Fibroblast of peridontal ligament (primary cell): Measurements from ENCODE around the gene EFNA5.
A peak's percentile ranks its signal among the peaks of the same experiment; 100 is the strongest.

Source experiments
- DNase-seq: peaks from one replicate; pipeline ENCODE4 v3.0.0-alpha.2; 2010; ENCODE audit errors: extremely low read depth

The EFNA5 gene

DNA sequence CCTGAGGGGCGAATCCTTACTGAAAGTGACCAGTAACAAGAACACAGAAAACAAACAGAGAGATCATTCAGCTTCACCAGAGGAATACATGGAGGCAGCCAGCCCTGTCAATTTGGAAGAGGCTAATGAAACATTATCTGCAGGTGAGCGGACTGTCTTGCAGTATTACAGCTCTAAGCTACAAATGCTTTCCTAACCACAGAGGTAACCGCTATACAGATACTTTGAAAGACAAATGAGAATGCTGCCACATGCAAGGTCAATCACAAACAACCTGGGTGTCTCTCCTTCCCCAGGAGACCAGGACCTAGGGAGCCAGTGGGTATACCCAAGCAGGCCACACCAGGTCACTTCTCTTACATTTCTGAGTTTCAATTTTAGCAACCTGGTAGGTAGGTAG is 30.2 kb downstream of the EFNA5 start:
- DNase-seq = no peak

DNA sequence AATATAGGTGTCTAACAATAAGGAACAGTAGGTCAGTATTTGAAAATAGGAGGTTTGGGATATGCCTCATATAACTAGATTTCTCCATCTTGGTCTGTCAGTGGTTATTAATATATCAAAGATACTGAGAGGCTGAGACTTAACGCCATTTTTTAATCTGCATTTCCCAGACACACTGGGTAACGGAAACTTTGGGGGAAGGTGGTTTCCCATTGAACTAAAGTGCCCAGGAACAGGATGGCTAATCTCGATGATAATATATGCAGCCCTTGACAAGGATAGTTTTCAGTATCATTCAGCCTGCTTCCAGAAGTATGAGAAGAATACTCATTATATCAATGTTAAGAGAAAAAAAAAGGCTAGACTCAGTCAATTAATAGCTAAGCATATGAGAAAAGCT is 30.7 kb downstream of the EFNA5 start:
- no peak for DNase-seq

DNA sequence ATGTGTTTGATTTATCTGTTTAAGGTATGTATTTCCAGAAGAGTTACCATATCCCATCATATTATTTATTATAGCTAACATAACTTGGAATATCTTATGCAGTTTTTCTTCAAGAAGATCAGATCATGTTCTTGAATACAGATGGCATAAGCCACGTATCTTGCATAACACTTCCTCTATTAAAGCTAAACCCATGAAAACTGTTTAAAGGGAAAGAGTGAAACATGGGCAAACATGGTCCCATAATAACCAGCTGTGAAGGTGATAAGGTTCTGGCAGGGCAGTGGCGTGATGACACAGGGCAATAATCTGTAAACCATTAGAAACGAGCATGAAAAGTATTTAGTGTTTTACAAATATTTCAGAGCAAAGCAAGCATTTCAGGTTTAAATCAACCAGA is 34.2 kb downstream of the EFNA5 start:
- peak; percentile 36 for DNase-seq

DNA sequence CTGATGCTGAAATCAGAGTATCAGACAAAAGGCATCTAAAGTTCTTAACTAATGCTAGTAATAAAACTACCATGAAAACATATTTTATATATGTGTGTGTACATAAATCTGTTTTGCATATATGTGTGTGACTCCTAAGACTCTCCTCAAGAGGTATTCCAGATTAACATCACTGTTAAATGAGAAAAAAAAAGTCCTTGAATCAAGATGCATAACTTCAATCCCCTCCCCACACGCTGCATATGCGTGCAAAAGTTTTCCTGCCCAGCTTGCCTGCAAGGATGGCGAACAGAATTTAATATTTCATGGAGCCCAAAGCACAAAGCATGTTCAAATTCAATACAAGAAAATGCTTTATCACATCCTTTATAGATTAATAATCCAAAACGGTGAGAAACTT is 34.7 kb downstream of the EFNA5 start:
- DNase-seq = no peak

GRCh38 chr5:107634981-107635848 is 35.5 kb downstream of the EFNA5 start:
- DNase-seq = peak; percentile 79

DNA sequence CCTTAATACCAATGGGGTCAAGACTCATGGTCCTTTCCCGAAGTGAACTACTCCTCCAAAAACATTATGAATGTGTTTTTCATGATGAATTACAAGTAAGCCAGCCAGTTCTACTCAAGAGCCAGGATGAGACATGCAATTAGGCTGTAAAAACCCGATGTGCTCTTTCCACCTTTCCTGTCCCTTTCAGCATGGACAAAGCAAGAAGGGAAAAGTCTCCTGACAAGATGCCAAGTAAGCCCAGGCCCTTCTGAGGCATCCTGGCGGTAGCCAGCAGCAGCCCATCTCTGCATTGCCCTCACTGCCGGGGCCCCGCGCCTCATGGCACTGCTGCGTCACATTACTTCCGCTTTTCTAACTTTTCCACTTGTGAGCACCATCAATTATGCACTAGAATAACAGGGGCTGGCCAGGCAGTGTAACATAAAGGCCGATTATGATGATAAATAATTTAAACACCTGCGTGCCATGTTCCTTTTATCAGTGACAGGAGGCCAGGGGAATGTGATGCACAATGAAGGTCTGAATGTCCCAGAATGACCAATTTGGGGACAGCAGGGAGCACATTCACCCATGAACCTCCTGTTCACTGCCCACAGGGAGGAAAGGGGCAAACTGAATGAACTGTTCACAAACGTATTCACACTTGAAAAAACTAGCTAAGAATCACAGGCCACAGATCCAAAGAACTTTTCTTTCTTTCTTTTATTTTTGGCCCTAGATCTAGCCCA is 37.4 kb downstream of the EFNA5 start:
- DNase-seq = peak; percentile 44

GRCh38 chr5:107631805-107632362 is 38.9 kb downstream of the EFNA5 start:
- DNase-seq = no peak

- DNase-seq = no peak
Measured at GRCh38 chr5:107630184-107630583, 40.6 kb downstream of the EFNA5 start.

GRCh38 chr5:107624235-107624634 is 46.5 kb downstream of the EFNA5 start:
- DNase-seq = no peak

GRCh38 chr5:107621089-107621488 is 49.6 kb downstream of the EFNA5 start:
- DNase-seq = no peak

DNA sequence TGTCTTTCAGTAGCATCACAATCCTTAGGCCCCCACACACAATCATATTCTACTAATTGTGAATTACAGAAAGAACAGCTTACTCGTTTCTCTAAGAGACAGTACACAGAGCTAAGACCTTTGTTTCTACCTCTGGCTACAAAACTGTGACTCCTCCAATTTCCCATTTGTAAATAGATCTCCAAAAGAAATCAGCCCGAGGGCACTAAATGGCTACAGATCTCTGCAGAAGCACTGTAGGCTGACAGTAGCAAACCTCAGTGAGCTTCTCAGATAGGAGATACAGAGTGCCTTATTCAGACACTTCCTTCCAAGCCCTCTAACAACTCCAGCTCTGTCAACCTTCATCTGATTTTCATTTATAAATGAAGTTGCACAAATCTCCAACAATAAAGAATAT is 51.0 kb downstream of the EFNA5 start:
- no peak for DNase-seq

- peak; percentile 39 for DNase-seq
Measured at GRCh38 chr5:107618242-107618641, 52.5 kb downstream of the EFNA5 start.

- DNase-seq = no peak
Measured at GRCh38 chr5:107617052-107617451, 53.7 kb downstream of the EFNA5 start.

DNA sequence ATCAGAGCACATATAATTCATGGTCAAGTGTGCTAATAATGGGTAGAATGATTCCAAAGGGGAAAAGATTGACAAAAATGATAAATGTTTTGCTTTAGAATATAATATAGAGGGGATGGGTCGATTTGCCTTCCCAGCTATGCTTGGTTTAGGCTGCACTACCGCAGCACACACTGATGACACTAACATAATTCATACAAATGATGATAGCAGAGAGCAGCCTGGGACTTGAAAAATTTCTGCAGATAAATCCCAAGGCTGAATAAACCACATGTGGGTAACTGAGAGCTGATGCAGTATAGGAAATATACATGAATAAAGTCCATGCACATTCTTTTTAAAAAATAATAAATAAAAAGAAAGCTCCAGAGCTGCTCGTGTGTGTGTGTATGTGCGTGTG is 54.5 kb downstream of the EFNA5 start:
- no peak for DNase-seq

- peak; percentile 63 for DNase-seq
Measured at GRCh38 chr5:107615299-107615817, 55.4 kb downstream of the EFNA5 start.

GRCh38 chr5:107612541-107612940 is 58.2 kb downstream of the EFNA5 start:
- DNase-seq = no peak

GRCh38 chr5:107610798-107611197 is 59.9 kb downstream of the EFNA5 start:
- DNase-seq = no peak

DNA sequence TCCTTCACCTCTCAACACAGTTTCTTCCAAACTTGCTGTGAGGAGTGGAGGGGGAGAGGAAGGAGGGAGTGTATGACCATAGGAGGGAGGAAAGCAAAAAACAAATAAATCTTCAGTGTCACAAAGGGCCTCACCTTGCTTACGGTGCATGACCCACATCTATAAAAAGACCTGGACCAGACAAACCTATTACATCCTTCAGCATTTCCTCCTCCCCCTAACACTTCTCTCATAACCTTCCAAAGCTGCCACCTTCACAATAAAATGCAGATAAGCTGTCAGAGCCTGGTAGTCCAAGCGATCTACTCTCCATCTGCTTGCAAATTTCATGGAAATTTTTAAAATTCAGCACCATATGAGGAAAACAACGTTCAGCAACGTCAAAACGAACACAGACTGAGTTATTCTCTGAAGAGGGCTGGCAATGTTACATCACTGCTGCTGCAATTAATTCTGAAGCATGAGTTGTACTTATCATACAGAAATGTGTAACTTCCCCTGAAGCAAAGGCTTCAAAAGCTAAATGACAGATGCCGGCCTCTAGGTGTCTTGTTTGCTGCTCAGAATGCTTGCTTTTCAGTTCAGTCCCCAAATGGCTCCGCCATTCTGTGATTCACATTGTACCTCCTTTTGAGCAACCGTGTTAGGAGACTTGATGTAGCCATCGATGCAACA is 62.9 kb downstream of the EFNA5 start:
- no peak for DNase-seq

GRCh38 chr5:107607196-107607595 is 63.5 kb downstream of the EFNA5 start:
- no peak for DNase-seq

DNA sequence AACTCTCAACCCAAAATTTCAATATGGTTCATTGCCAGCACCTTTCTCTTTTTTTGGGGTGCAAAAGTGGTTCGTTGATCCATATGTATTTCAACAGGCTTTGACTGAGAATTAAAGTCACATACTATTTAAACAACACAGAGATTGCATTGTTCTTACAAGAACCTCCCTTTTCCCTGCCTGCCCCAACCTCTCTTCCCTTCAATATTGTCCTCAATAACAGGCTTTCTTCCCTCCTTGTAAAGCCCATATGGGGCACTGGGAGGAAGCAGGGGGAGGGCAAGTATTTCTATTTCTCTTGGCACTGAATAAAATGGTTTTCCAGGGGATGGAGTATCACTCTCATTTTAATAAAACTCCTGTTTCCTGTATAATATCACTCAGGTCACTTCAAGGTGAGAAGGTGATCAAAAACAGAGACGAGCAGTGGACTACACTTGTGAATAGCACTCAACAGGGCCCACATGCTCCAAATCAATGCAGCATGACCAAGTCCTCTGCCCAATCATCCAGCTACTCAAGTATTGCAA is 65.1 kb downstream of the EFNA5 start:
- no peak for DNase-seq

GRCh38 chr5:107604990-107605389 is 65.7 kb downstream of the EFNA5 start:
- peak; percentile 78 for DNase-seq
